Mesendoderm (in vitro differentiated cells): ENCODE measurements around the gene POLE4.

Source experiments
- DNase-seq: peaks from one replicate; pipeline ENCODE4 v3.0.0; 2013
- H2AK5ac ChIP-seq: 2 replicates; pipeline ENCODE4 v1.6.1; 2013; ENCODE audit warnings: low read length, inconsistent platforms
- H2BK120ac ChIP-seq: 2 replicates; pipeline ENCODE4 v1.6.1; 2013; ENCODE audit warnings: low read depth, mild to moderate bottlenecking, low read length, moderate library complexity, mixed read lengths
- H2BK15ac ChIP-seq: replicated peaks from 2 replicates; pipeline ENCODE4 v1.6.1; 2013; ENCODE audit warnings: low read depth, mild to moderate bottlenecking, moderate library complexity
- H2BK5ac ChIP-seq: 2 replicates; pipeline ENCODE4 v1.6.1; 2013; ENCODE audit warnings: low read length, inconsistent platforms
- H3K18ac ChIP-seq: 2 replicates; pipeline ENCODE4 v1.6.1; 2013; ENCODE audit warnings: mild to moderate bottlenecking, low read length, mixed read lengths
- H3K23ac ChIP-seq: one replicate; pipeline ENCODE4 v1.6.1; 2013; ENCODE audit warnings: low read length
- H3K27ac ChIP-seq: 2 replicates; pipeline ENCODE4 v1.5.1; 2013; ENCODE audit warnings: low read depth, mild to moderate bottlenecking, inconsistent platforms, low read length, moderate library complexity
- H3K27me3 ChIP-seq: 2 replicates; pipeline ENCODE4 v1.6.1; 2013; ENCODE audit warnings: low read length, control low read depth, mild to moderate bottlenecking, inconsistent platforms; ENCODE audit not compliant: insufficient read depth, poor library complexity
- H3K36me3 ChIP-seq: 2 replicates; pipeline ENCODE4 v1.6.1; 2013; ENCODE audit warnings: low read length, inconsistent platforms; ENCODE audit not compliant: control insufficient read depth, insufficient read depth
- H3K4ac ChIP-seq: one replicate; pipeline ENCODE4 v1.6.1; 2013; ENCODE audit warnings: low read depth, mild to moderate bottlenecking, low read length, moderate library complexity
- H3K4me1 ChIP-seq: 2 replicates; pipeline ENCODE4 v1.6.1; 2013; ENCODE audit warnings: low read depth, low read length, inconsistent platforms; ENCODE audit not compliant: control insufficient read depth
- H3K4me2 ChIP-seq: 2 replicates; pipeline ENCODE4 v1.6.1; 2013; ENCODE audit warnings: low read length
- H3K4me3 ChIP-seq: 2 replicates; pipeline ENCODE4 v1.5.1; 2013; ENCODE audit warnings: mild to moderate bottlenecking, low read length
- H3K56ac ChIP-seq: one replicate; pipeline ENCODE4 v1.6.1; 2013; ENCODE audit warnings: low read length
- H3K79me1 ChIP-seq: 2 replicates; pipeline ENCODE4 v1.6.1; 2013; ENCODE audit warnings: low read length, inconsistent platforms
- H3K79me2 ChIP-seq: 2 replicates; pipeline ENCODE4 v1.6.1; 2013; ENCODE audit warnings: mild to moderate bottlenecking, low read length; ENCODE audit not compliant: control insufficient read depth, insufficient read depth
- H3K9ac ChIP-seq: 2 replicates; pipeline ENCODE4 v1.6.1; 2013; ENCODE audit warnings: low read length, inconsistent platforms
- H4K5ac ChIP-seq: one replicate; pipeline ENCODE4 v1.6.1; 2013; ENCODE audit warnings: low read length
- H4K8ac ChIP-seq: one replicate; pipeline ENCODE4 v1.6.1; 2013; ENCODE audit warnings: low read depth, mild to moderate bottlenecking, control low read depth, low read length, moderate library complexity
- WGBS: extraction: QIAGEN DNeasy Blood & Tissue Kit; methylation state at CpG from one replicate; pipeline ENCODE4 v1.1.7; 2013; ENCODE audit warnings: low lambda C conversion rate, missing lambda C conversion rate; ENCODE audit not compliant: insufficient coverage; ENCODE audit errors: extremely low coverage; 5-methylcytosine and 5-hydroxymethylcytosine counted together

Gene POLE4

GRCh38 chr2:75002007-75002406 lies 43.6 kb downstream of the POLE4 start:
- Histone ChIP-seq H2BK120ac (no peak overlapping the region), H3K23ac (no peak overlapping the region), H3K56ac (no peak overlapping the region), H3K4me2 (no peak overlapping the region), H3K4me3 (no peak overlapping the region), H3K79me1 (no peaks in the 10 kb centered on the region), H3K27me3 (no peaks in the 10 kb centered on the region), H3K27ac (no peak overlapping the region), H3K18ac (no peak overlapping the region), H3K4ac (no peak overlapping the region), H3K36me3 (no peaks in the 10 kb centered on the region), H2AK5ac (no peak overlapping the region), H3K79me2 (no peaks in the 10 kb centered on the region), H3K9ac (no peak overlapping the region), H2BK5ac (no peak overlapping the region), H2BK15ac (no peak overlapping the region), H4K8ac (no peak overlapping the region), H3K4me1 (no peaks in the 10 kb centered on the region), H4K5ac (no peak overlapping the region)
- no peak for DNase-seq
- no CpG with 5 or more reads among the region's 3 CpGs for WGBS

- H3K18ac ChIP-seq: no peak overlapping the region
- no peak overlapping the region for H3K9ac ChIP-seq
- H3K56ac ChIP-seq: no peak overlapping the region
- no peak overlapping the region for H3K4me2 ChIP-seq
- H4K5ac ChIP-seq: no peak overlapping the region
- no peaks in the 10 kb centered on the region for H3K4me1 ChIP-seq
- H3K4ac ChIP-seq: no peak overlapping the region
- H3K27ac ChIP-seq: no peak overlapping the region
- no peak overlapping the region for H2BK15ac ChIP-seq
- no peak for DNase-seq
- no CpG with 5 or more reads among the region's 2 CpGs for WGBS
- no peak overlapping the region for H2BK120ac ChIP-seq
- H3K36me3 ChIP-seq: no peaks in the 10 kb centered on the region
- no peak overlapping the region for H2AK5ac ChIP-seq
- H3K23ac ChIP-seq: no peak overlapping the region
- H3K79me2 ChIP-seq: no peaks in the 10 kb centered on the region
- no peaks in the 10 kb centered on the region for H3K79me1 ChIP-seq
- no peak overlapping the region for H2BK5ac ChIP-seq
- H4K8ac ChIP-seq: no peak overlapping the region
- H3K27me3 ChIP-seq: no peaks in the 10 kb centered on the region
- no peak overlapping the region for H3K4me3 ChIP-seq
These were observed 44.8 kb downstream of the POLE4 start for GRCh38 chr2:75003276-75003675.

DNA sequence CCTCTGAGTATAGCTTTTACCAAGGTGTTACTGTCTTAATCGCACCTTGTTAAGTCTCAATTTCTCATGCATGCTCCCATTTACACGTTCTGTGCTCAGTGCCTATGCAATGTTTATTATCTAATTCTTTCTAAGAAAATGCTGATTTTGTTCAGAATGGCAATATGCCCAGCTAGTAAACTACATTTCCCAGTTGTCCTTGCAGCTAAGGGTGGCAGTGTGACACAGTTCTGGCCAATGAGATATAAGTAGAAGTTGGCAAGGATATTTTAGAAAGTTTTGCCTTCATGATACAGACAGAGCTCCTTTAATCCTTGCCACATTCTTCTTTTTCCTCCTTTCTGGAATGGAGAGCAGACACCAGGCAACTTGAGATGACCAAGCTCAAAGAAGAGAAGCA lies 45.3 kb downstream of the POLE4 start:
- no peaks in the 10 kb centered on the region for H3K79me2 ChIP-seq
- H3K4me2 ChIP-seq: no peak overlapping the region
- H3K18ac ChIP-seq: no peak overlapping the region
- no peak overlapping the region for H2BK15ac ChIP-seq
- no peak overlapping the region for H3K56ac ChIP-seq
- no peak overlapping the region for H3K23ac ChIP-seq
- H3K4me1 ChIP-seq: no peaks in the 10 kb centered on the region
- no peak for DNase-seq
- H3K9ac ChIP-seq: no peak overlapping the region
- no peak overlapping the region for H2BK120ac ChIP-seq
- H2BK5ac ChIP-seq: no peak overlapping the region
- no peaks in the 10 kb centered on the region for H3K36me3 ChIP-seq
- no peak overlapping the region for H4K5ac ChIP-seq
- no peaks in the 10 kb centered on the region for H3K79me1 ChIP-seq
- WGBS: no CpG with 5 or more reads among the region's 2 CpGs
- H4K8ac ChIP-seq: no peak overlapping the region
- H3K27ac ChIP-seq: no peak overlapping the region
- H3K4me3 ChIP-seq: no peak overlapping the region
- H3K27me3 ChIP-seq: no peaks in the 10 kb centered on the region
- H2AK5ac ChIP-seq: no peak overlapping the region
- H3K4ac ChIP-seq: no peak overlapping the region

DNA sequence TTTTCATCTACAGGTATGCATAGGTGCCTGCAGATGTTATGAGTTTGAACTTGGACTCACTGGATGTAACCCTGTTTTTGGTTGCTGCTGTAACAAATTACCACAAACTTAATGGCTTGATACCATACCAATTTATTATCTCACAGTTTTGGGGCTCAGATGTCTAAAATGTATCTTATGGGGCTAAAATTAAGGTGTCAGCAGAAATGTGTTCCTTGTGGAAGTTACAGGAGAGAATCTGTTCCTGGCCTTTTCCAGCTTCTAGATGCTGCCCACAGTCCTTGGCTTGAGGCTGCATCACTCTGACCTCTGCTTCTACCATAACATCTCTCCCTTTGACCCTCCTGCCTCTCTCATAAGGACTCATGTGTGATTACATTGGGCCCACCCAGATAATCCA lies 47.6 kb downstream of the POLE4 start:
- H3K4me2 ChIP-seq: no peak overlapping the region
- no peak overlapping the region for H2BK120ac ChIP-seq

GRCh38 chr2:75007061-75007460 lies 48.6 kb downstream of the POLE4 start:
- H2AK5ac ChIP-seq: no peak overlapping the region
- WGBS: no CpG with 5 or more reads among the region's 4 CpGs
- no peak for DNase-seq
- H3K56ac ChIP-seq: no peak overlapping the region
- H3K27ac ChIP-seq: no peak overlapping the region
- H3K4me3 ChIP-seq: no peak overlapping the region
- H2BK15ac ChIP-seq: no peak overlapping the region
- H4K8ac ChIP-seq: no peak overlapping the region
- H3K23ac ChIP-seq: no peak overlapping the region
- H3K18ac ChIP-seq: no peak overlapping the region
- no peak overlapping the region for H4K5ac ChIP-seq
- H3K36me3 ChIP-seq: no peaks in the 10 kb centered on the region
- no peak overlapping the region for H3K4me2 ChIP-seq
- no peak overlapping the region for H2BK5ac ChIP-seq
- H3K79me1 ChIP-seq: no peaks in the 10 kb centered on the region
- H3K4me1 ChIP-seq: no peaks in the 10 kb centered on the region
- H3K27me3 ChIP-seq: no peaks in the 10 kb centered on the region
- H3K9ac ChIP-seq: no peak overlapping the region
- H3K79me2 ChIP-seq: no peaks in the 10 kb centered on the region
- no peak overlapping the region for H2BK120ac ChIP-seq
- no peak overlapping the region for H3K4ac ChIP-seq

More for the DNA sequence above, 47.6 kb downstream of the POLE4 start:
- H3K4me3 ChIP-seq: no peak overlapping the region
- H2BK15ac ChIP-seq: no peak overlapping the region
- H3K79me2 ChIP-seq: no peaks in the 10 kb centered on the region
- no peaks in the 10 kb centered on the region for H3K36me3 ChIP-seq
- no peaks in the 10 kb centered on the region for H3K79me1 ChIP-seq
- H3K23ac ChIP-seq: no peak overlapping the region
- no peaks in the 10 kb centered on the region for H3K27me3 ChIP-seq
- no peak overlapping the region for H4K8ac ChIP-seq
- no peak overlapping the region for H3K27ac ChIP-seq
- H2AK5ac ChIP-seq: no peak overlapping the region
- H3K18ac ChIP-seq: no peak overlapping the region
- H3K4ac ChIP-seq: no peak overlapping the region
- H2BK5ac ChIP-seq: no peak overlapping the region
- H3K9ac ChIP-seq: no peak overlapping the region
- H3K4me1 ChIP-seq: no peaks in the 10 kb centered on the region
- no peak for DNase-seq
- no peak overlapping the region for H4K5ac ChIP-seq
- H3K56ac ChIP-seq: no peak overlapping the region

GRCh38 chr2:75007819-75008218 lies 49.4 kb downstream of the POLE4 start:
- H3K79me1 ChIP-seq: no peaks in the 10 kb centered on the region
- no peak overlapping the region for H3K4me3 ChIP-seq
- no peaks in the 10 kb centered on the region for H3K36me3 ChIP-seq
- no peak overlapping the region for H2BK5ac ChIP-seq
- no peak overlapping the region for H4K8ac ChIP-seq
- no peak overlapping the region for H3K9ac ChIP-seq
- no peak overlapping the region for H3K4me2 ChIP-seq
- no peak overlapping the region for H2BK15ac ChIP-seq
- no peaks in the 10 kb centered on the region for H3K27me3 ChIP-seq
- no peak overlapping the region for H3K4ac ChIP-seq
- no peak overlapping the region for H4K5ac ChIP-seq
- DNase-seq: no peak
- H2AK5ac ChIP-seq: no peak overlapping the region
- no peaks in the 10 kb centered on the region for H3K79me2 ChIP-seq
- no peak overlapping the region for H3K18ac ChIP-seq
- H3K4me1 ChIP-seq: no peaks in the 10 kb centered on the region
- no CpG with 5 or more reads among the region's 4 CpGs for WGBS
- no peak overlapping the region for H2BK120ac ChIP-seq
- H3K56ac ChIP-seq: no peak overlapping the region
- H3K23ac ChIP-seq: no peak overlapping the region
- no peak overlapping the region for H3K27ac ChIP-seq
